Astrocyte (in vitro differentiated cells and primary cell): ENCODE results near the gene ZSCAN10.

Source experiments
- CTCF ChIP-seq: IDR thresholded peaks from 2 replicates; pipeline ENCODE4 v1.5.1; 2011; ENCODE audit warnings: low read depth, mild to moderate bottlenecking, inconsistent platforms, low read length, moderate library complexity; ENCODE audit not compliant: insufficient read depth
- EZH2 ChIP-seq: IDR thresholded peaks from 2 replicates; pipeline ENCODE4 v1.6.1; 2012; ENCODE audit warnings: mild to moderate bottlenecking, low read length, inconsistent platforms; ENCODE audit not compliant: insufficient read depth

- no peak for TF ChIP-seq EZH2
- TF ChIP-seq CTCF = no peak
Observed at GRCh38 chr16:3089717-3090592, 9.1 kb downstream of the ZSCAN10 start.
